HepG2 (cell line): ENCODE measurements around the gene KAT14. TPM values are rescaled to one million over a fixed set of nuclear protein-coding genes. Genes with fewer than 3 reads are reported as not detected.

ENCODE experiments used
- ARID4A ChIP-seq: sonication (generic); formaldehyde crosslinking; IDR thresholded peaks from 2 replicates; pipeline ENCODE4 v1.5.0; 2020; ENCODE audit warnings: mild to moderate bottlenecking, missing genetic modification reagents, borderline replicate concordance
- ARNT ChIP-seq: fragments of 450-650 bp; IDR thresholded peaks from 2 replicates; pipeline ENCODE4 v1.6.1; 2017
- ATF2 ChIP-seq: sonication (generic); formaldehyde crosslinking; IDR thresholded peaks from 2 replicates; pipeline ENCODE4 v1.4.0; 2020; ENCODE audit warnings: missing genetic modification reagents
- GLI4 ChIP-seq: sonication (generic); formaldehyde crosslinking; IDR thresholded peaks from 2 replicates; pipeline ENCODE4 v1.5.1; 2020; ENCODE audit warnings: missing genetic modification reagents, mild to moderate bottlenecking, moderate library complexity, borderline replicate concordance
- TCF7L2 ChIP-seq: IDR thresholded peaks from 2 replicates; pipeline ENCODE4 v1.6.1; 2011; ENCODE audit warnings: mild to moderate bottlenecking, low read depth, low read length, moderate library complexity
- TMF1 ChIP-seq: sonication (generic); formaldehyde crosslinking; IDR thresholded peaks from 2 replicates; pipeline ENCODE4 v1.8.1; 2022; ENCODE audit warnings: low read depth, missing genetic modification reagents
- ZMYM2 ChIP-seq: sonication (generic); formaldehyde crosslinking; IDR thresholded peaks from 2 replicates; pipeline ENCODE4 v1.8.0; 2022; ENCODE audit warnings: mild to moderate bottlenecking, missing genetic modification reagents
- ZNF383 ChIP-seq: sonication (generic); formaldehyde crosslinking; IDR thresholded peaks from 2 replicates; pipeline ENCODE4 v1.4.0; 2020; ENCODE audit warnings: missing genetic modification reagents, mild to moderate bottlenecking, borderline replicate concordance
- ZNF597 ChIP-seq: sonication (generic); formaldehyde crosslinking; IDR thresholded peaks from 2 replicates; pipeline ENCODE4 v1.5.0; 2020; ENCODE audit warnings: missing genetic modification reagents
- polyA plus RNA-seq, 8 experiments: library from polyadenylated mRNA; depleted of rRNA in 3 of 8; stranded (reverse) in 7 of 8; unstranded in 1 of 8; fragments of >200 nt; fragmentation: Illumina TruSeq in 4 of 8; extraction: Trizol in 4 of 8; gene quantifications; 2 replicates each; pipeline versions ENCODE4 v1.2.1 to v1.2.3, GENCODE V29; 2011 to 2016; ENCODE audit warnings: low read depth in 4 of 8, missing spikeins in 1 of 8, mixed read lengths in 1 of 8; ENCODE audit not compliant: insufficient read depth in 1 of 8
- total RNA-seq, 5 experiments: library from RNA; depleted of rRNA; stranded (reverse); fragments of >200 nt; fragmentation: Illumina TruSeq; extraction: Trizol; gene quantifications; 2 replicates each; pipeline ENCODE4 v1.2.3, GENCODE V29; 2016; ENCODE audit warnings: low read depth in 1 of 5

Gene KAT14
- total and polyA plus RNA-seq, 2 of the 13 experiments (the other 11 are each of a cell fraction or from before 2014, with no cell fraction given), result 5.1 to 15.1 TPM

- TF ChIP-seq ZNF597 (CRISPR knock-in tag) (no peak), TMF1 (CRISPR knock-in tag) (no peak), ZMYM2 (CRISPR knock-in tag) (peak; percentile 75; the same call in 1 of the 2 replicates), ARID4A (CRISPR knock-in tag) (no peak; the same call in 1 of the 2 replicates), ZNF383 (CRISPR knock-in tag) (no peak), ARNT (no peak), TCF7L2 (no peak), GLI4 (CRISPR knock-in tag) (no peak), ATF2 (CRISPR knock-in tag) (peak; percentile 68)
These were observed 7.0 kb downstream of the KAT14 start (continued) for GRCh38 chr20:18144541-18145099.
